ENCODE results near the gene PKD1. TPM values are rescaled to one million over a fixed set of nuclear protein-coding genes. Genes with fewer than 3 reads are reported as not detected.
A peak's percentile ranks its signal among the peaks of the same experiment; 100 is the strongest.

Gene PKD1
- total and polyA plus RNA-seq, 2 of the 13 experiments (the other 11 are each of a cell fraction or from before 2014, with no cell fraction given): 22.1 to 23.0 TPM

- TF ChIP-seq ZBTB40 (IDR thresholded peaks at IDR 0.05): peak; percentile 59
- TF ChIP-seq ZBTB40 (CRISPR knock-in tag; IDR thresholded peaks at IDR 0.05): peak; percentile 68
- peak; percentile 89; the same call in 1 of the 2 replicates for TF ChIP-seq MBNL3 (CRISPR knock-in tag; conservative IDR thresholded peaks at IDR 0.05)
- TF ChIP-seq ZBED4 (CRISPR knock-in tag; IDR thresholded peaks at IDR 0.05; ENCODE audit: borderline replicate concordance): peak; percentile 66; the same call in 1 of the 2 replicates
- peak; percentile 97 for TF ChIP-seq THAP11 (CRISPR knock-in tag; IDR thresholded peaks at IDR 0.05)
- TF ChIP-seq ZNF407 (CRISPR knock-in tag; IDR thresholded peaks at IDR 0.05; ENCODE audit: not compliant biosample characterization): no peak
Observed at GRCh38 chr16:2155091-2155950, 19.6 kb upstream of the PKD1 start, which contains the start of gene TRAF7 (continued).
